NCI-H1417 treated with DMSO at 0.1 percent for 48 hours (cell line): ENCODE results near the gene MRPL14.

Experiments
- DNase-seq: peaks from one replicate; lab custom pipeline; 2025; lab: John Stamatoyannopoulos, UW

MRPL14 gene

GRCh38 chr6:44064948-44065272 lies 62.3 kb downstream of the MRPL14 start:
- DNase-seq = no peak

GRCh38 chr6:44064089-44064947 lies 62.9 kb downstream of the MRPL14 start:
- no peak for DNase-seq

- DNase-seq = no peak
Observed at GRCh38 chr6:44063561-44064059, 63.6 kb downstream of the MRPL14 start.
